K562 (cell line): ENCODE data around the gene ZNF143. TPM values are rescaled to one million over a fixed set of nuclear protein-coding genes. Genes with fewer than 3 reads are reported as not detected.

Source experiments
- ARID4B ChIP-seq: sonication (generic); formaldehyde crosslinking; IDR thresholded peaks from 2 replicates; pipeline ENCODE4 v1.8.0; 2022; ENCODE audit warnings: mild to moderate bottlenecking, missing genetic modification reagents
- BRD9 ChIP-seq: fragments of 450-650 bp; IDR thresholded peaks from 2 replicates; pipeline ENCODE4 v1.6.1; 2018; ENCODE audit warnings: low read depth; ENCODE audit not compliant: partially characterized antibody
- CCAR2 ChIP-seq: fragments of 200-400 bp; formaldehyde crosslinking; IDR thresholded peaks from 2 replicates; pipeline ENCODE4 v1.6.1; 2017; ENCODE audit warnings: mild to moderate bottlenecking, low read depth, low read length
- CREB1 ChIP-seq, 2 experiments: sonication (generic) in 1 of 2; formaldehyde crosslinking in 1 of 2; IDR thresholded peaks; 2 replicates each; pipeline versions ENCODE4 v1.6.1 to v1.8.0; 2012 to 2022; ENCODE audit warnings: inconsistent platforms in 1 of 2, mild to moderate bottlenecking in 1 of 2, missing genetic modification reagents in 1 of 2, moderate library complexity in 1 of 2
- HOMEZ ChIP-seq: fragments of 250-450 bp; sonication (Bioruptor Pico); IDR thresholded peaks from 2 replicates; pipeline ENCODE4 v1.4.0; 2020; ENCODE audit warnings: mild to moderate bottlenecking, moderate library complexity
- IFI16 ChIP-seq: fragments of 250-450 bp; sonication (Bioruptor Pico); IDR thresholded peaks from 2 replicates; pipeline ENCODE4 v2.1.2; 2022; ENCODE audit warnings: mild to moderate bottlenecking, inconsistent platforms
- MAX ChIP-seq: sonication (generic); formaldehyde crosslinking; IDR thresholded peaks from 2 replicates; pipeline ENCODE4 v1.9.0; 2022; ENCODE audit warnings: mild to moderate bottlenecking, missing genetic modification reagents
- NR2F6 ChIP-seq: fragments of 450-650 bp; formaldehyde crosslinking; IDR thresholded peaks from 2 replicates; pipeline ENCODE4 v1.4.0; 2020; ENCODE audit warnings: mild to moderate bottlenecking
- NRF1 ChIP-seq, 2 experiments: fragments of 450-650 bp; IDR thresholded peaks in 1 of 2; conservative IDR thresholded peaks in 1 of 2; 2 replicates each; pipeline ENCODE4 v1.6.1; 2014; ENCODE audit warnings: mild to moderate bottlenecking in 2 of 2
- POLR2AphosphoS2 ChIP-seq: IDR thresholded peaks from 2 replicates; pipeline ENCODE4 v1.6.1; 2012; ENCODE audit warnings: low read length, improper control_type of control experiment
- RHOXF2B ChIP-seq: fragments of 250-450 bp; sonication (Bioruptor Pico); conservative IDR thresholded peaks from 2 replicates; pipeline ENCODE4 v1.5.1; 2021
- SIRT6 ChIP-seq: IDR thresholded peaks from one replicate; pipeline ENCODE4 v1.6.1; 2012; ENCODE audit warnings: low read depth, mild to moderate bottlenecking, control low read depth, inconsistent platforms, low read length, moderate library complexity
- TBL1XR1 ChIP-seq, 2 experiments: IDR thresholded peaks; 2 replicates each; pipeline ENCODE4 v1.6.1; 2012; ENCODE audit warnings: improper control_type of control experiment in 2 of 2, low read length in 2 of 2, mild to moderate bottlenecking in 1 of 2
- TEAD1 ChIP-seq, 2 experiments: fragments of 450-650 bp in 1 of 2; sonication (generic) in 1 of 2; formaldehyde crosslinking; IDR thresholded peaks; 2 replicates each; pipeline versions ENCODE4 v1.4.0 to v1.8.0; 2020 to 2022; ENCODE audit warnings: mild to moderate bottlenecking in 2 of 2, missing genetic modification reagents in 1 of 2
- TRIM28 ChIP-seq: fragments of 450-650 bp; IDR thresholded peaks from 2 replicates; pipeline ENCODE4 v1.6.1; 2017
- UBTF ChIP-seq, 2 experiments: IDR thresholded peaks; 2 replicates each; pipeline ENCODE4 v1.6.1; 2012; ENCODE audit warnings: improper control_type of control experiment in 2 of 2, low read depth in 2 of 2, low read length in 2 of 2, borderline replicate concordance in 1 of 2
- ZNF395 ChIP-seq: fragments of 200-800 bp; sonication (Bioruptor generic); IDR thresholded peaks from 2 replicates; pipeline ENCODE4 v1.6.1; 2017; ENCODE audit warnings: missing genetic modification characterization, missing compliant biosample characterization
- polyA plus RNA-seq, 8 experiments: library from polyadenylated mRNA; depleted of rRNA in 4 of 8; stranded (reverse) in 5 of 8; unstranded in 3 of 8; fragments of >200 nt; fragmentation: Nextera tagmentation in 2 of 8; fragmentation: Illumina TruSeq in 1 of 8; extraction: Ambion mirVana in 2 of 8; extraction: Trizol in 1 of 8; gene quantifications; 2 replicates each; pipeline versions ENCODE4 v1.2.1 to v1.2.3, GENCODE V29; 2011 to 2014; ENCODE audit warnings: inconsistent platforms in 1 of 8, missing spikeins in 1 of 8
- total RNA-seq, 7 experiments: library from RNA; depleted of rRNA in 6 of 7; stranded (reverse); fragments of >200 nt in 6 of 7; fragmentation: Illumina TruSeq in 2 of 7; extraction: Trizol in 2 of 7; gene quantifications; 2 replicates each; pipeline versions ENCODE4 v1.2.1 to v1.2.3, GENCODE V29; 2011 to 2021; ENCODE audit warnings: low replicate concordance in 1 of 7

Gene ZNF143
- total and polyA plus RNA-seq, 9 of the 15 experiments (the other 6 are each of a cell fraction or from before 2014, with no cell fraction given): 18.4 to 58.5 (median 27.1) TPM

- TF ChIP-seq ARID4B: peak; percentile 35; the same call in 1 of the 2 replicates
- 0 out of 4 replicates have a peak, but pooled peaks of 1 of the 2 experiments have one; percentile 3 for TF ChIP-seq TEAD1 (CRISPR knock-in tag; IDR thresholded peaks at IDR 0.05)
- no peak for TF ChIP-seq SIRT6
- TF ChIP-seq RHOXF2B: no peak
- no peak for TF ChIP-seq TBL1XR1 (IDR thresholded peaks at IDR 0.05; ENCODE audit: low read length in 2 of 2)
- 0 out of 4 replicates have a peak, but pooled peaks of 1 of the 2 experiments have one; percentile 52 for TF ChIP-seq UBTF (IDR thresholded peaks at IDR 0.05; ENCODE audit: borderline replicate concordance in 1 of 2, low read depth in 2 of 2, low read length in 2 of 2)
- TF ChIP-seq HOMEZ: no peak
- TF ChIP-seq CREB1 (IDR thresholded peaks at IDR 0.05): no peak
- no peak for TF ChIP-seq CREB1 (CRISPR knock-in tag; IDR thresholded peaks at IDR 0.05)
- TF ChIP-seq BRD9: no peak
- TF ChIP-seq NRF1 (conservative IDR thresholded peaks at IDR 0.05 in 1 of 2, IDR thresholded peaks at IDR 0.05 in 1 of 2): no peak
- no peak for TF ChIP-seq NR2F6 (CRISPR knock-in tag)
- 0 out of 2 replicates have a peak, but pooled peaks have one; percentile 43 for TF ChIP-seq ZNF395
- no peak; the same call in 1 of the 2 replicates for TF ChIP-seq POLR2AphosphoS2
- TF ChIP-seq IFI16 (CRISPR knock-in tag): no peak
- TF ChIP-seq MAX: no peak
- 0 out of 2 replicates have a peak, but pooled peaks have one; percentile 14 for TF ChIP-seq TRIM28
- TF ChIP-seq CCAR2: no peak
These were observed 1.0 kb upstream of the ZNF143 start (continued) for GRCh38 chr11:9459667-9460321.
